Epithelial cell of proximal tubule (primary cell): Measurements from ENCODE around the gene GLS2. TPM values are rescaled to one million over a fixed set of nuclear protein-coding genes. Genes with fewer than 3 reads are reported as not detected.
A peak's percentile ranks its signal among the peaks of the same experiment; 100 is the strongest.
"Not testable (repeated sequence)": the region's sequence is repeated elsewhere in the genome, so short reads cannot be mapped to it uniquely, and the experiment has no call there.

Experiments used
- DNase-seq: peaks from one replicate; pipeline ENCODE4 v3.0.0-alpha.2; 2011; ENCODE audit warnings: low read depth
- H3K4me3 ChIP-seq: 2 replicates; pipeline ENCODE4 v1.5.1; 2011; ENCODE audit warnings: low read depth, mild to moderate bottlenecking, low read length
- total RNA-seq: library from RNA; depleted of rRNA; stranded (reverse); fragments of >200 nt; gene quantifications from 2 replicates; pipeline ENCODE4 v1.2.3, GENCODE V29; 2015
- TF ChIP-seq, protein P1 (sequence below): conservative IDR thresholded peaks from 2 replicates; pipeline ENCODE4 v1.5.1; 2012; ENCODE audit warnings: low read depth, mild to moderate bottlenecking, low read length

Gene GLS2
- total RNA-seq, 1 donor from 2014 or later, result 2.9 TPM

GRCh38 chr12:56521590-56522371 is 33.8 kb upstream of the GLS2 start, which contains the start of gene RBMS2:
Gene RBMS2 (plus strand): TSS chr12:56521820. CDS start chr12:56522024, 204 bp downstream.
- TF ChIP-seq, protein P1, sequence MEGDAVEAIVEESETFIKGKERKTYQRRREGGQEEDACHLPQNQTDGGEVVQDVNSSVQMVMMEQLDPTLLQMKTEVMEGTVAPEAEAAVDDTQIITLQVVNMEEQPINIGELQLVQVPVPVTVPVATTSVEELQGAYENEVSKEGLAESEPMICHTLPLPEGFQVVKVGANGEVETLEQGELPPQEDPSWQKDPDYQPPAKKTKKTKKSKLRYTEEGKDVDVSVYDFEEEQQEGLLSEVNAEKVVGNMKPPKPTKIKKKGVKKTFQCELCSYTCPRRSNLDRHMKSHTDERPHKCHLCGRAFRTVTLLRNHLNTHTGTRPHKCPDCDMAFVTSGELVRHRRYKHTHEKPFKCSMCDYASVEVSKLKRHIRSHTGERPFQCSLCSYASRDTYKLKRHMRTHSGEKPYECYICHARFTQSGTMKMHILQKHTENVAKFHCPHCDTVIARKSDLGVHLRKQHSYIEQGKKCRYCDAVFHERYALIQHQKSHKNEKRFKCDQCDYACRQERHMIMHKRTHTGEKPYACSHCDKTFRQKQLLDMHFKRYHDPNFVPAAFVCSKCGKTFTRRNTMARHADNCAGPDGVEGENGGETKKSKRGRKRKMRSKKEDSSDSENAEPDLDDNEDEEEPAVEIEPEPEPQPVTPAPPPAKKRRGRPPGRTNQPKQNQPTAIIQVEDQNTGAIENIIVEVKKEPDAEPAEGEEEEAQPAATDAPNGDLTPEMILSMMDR, result no peak
- peak within 1 kb of the TSS; percentile 76 for H3K4me3 ChIP-seq
- peak; percentile 86 for DNase-seq

- TF ChIP-seq, protein P1, result no peak
- DNase-seq, result no peak
- peak overlapping the region; percentile 76 for H3K4me3 ChIP-seq
Measured at GRCh38 chr12:56521209-56521589, 33.2 kb upstream of the GLS2 start.

- TF ChIP-seq, protein P1, result no peak
- DNase-seq, result no peak
- H3K4me3 ChIP-seq, result no peak overlapping the region
Measured at GRCh38 chr12:56520506-56520905, 32.5 kb upstream of the GLS2 start.

GRCh38 chr12:56520048-56520447 is 32.1 kb upstream of the GLS2 start:
- TF ChIP-seq, protein P1, result no peak
- no peak overlapping the region for H3K4me3 ChIP-seq
- DNase-seq, result no peak

GRCh38 chr12:56518570-56518969 is 30.6 kb upstream of the GLS2 start:
- TF ChIP-seq, protein P1, result no peak
- DNase-seq, result no peak
- H3K4me3 ChIP-seq, result no peak overlapping the region

DNA sequence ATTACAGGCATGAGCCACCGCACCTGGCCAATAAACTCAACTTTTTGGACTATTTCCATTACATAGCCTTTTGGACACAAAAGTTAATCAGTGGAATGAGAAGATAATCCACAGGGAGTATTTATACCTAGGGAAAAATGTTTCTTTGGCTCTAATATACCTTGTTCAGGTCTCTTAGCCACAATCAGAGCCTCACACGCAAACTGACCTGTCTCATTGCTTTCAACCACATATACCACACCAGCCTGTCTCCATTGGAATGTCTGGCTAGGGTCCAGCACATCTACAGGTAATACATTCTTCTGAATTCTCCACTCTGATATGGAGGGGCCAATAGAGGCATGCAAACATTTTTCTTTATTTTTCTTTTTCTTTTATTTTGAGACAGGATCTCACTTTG is 29.9 kb upstream of the GLS2 start:
- TF ChIP-seq, protein P1, result no peak
- no peak for DNase-seq
- no peak overlapping the region for H3K4me3 ChIP-seq

GRCh38 chr12:56514014-56514318 is 26.0 kb upstream of the GLS2 start:
- not testable (repeated sequence) for DNase-seq, H3K4me3 ChIP-seq
